Daoy (cell line): ENCODE measurements around the gene ZSWIM7. TPM values are rescaled to one million over a fixed set of nuclear protein-coding genes. Genes with fewer than 3 reads are reported as not detected.

Experiments used
- DNase-seq: peaks from one replicate; pipeline ENCODE4 v3.0.0-alpha.2; 2015; ENCODE audit warnings: low read depth
- total RNA-seq: library from RNA; depleted of rRNA; stranded (reverse); fragments of >200 nt; shearing (Covaris generic); gene quantifications from 2 replicates; pipeline ENCODE4 v1.2.3, GENCODE V29; 2014; rRNA removed

The ZSWIM7 gene
- total RNA-seq, 1 experiment from 2014 or later, result 23.7 TPM

- no peak for DNase-seq
These were observed 68.1 kb downstream of the ZSWIM7 start for GRCh38 chr17:15931394-15931793.

GRCh38 chr17:15930426-15930825 is 69.1 kb downstream of the ZSWIM7 start:
- DNase-seq, result no peak

GRCh38 chr17:15929941-15930340 is 69.6 kb downstream of the ZSWIM7 start:
- no peak for DNase-seq

GRCh38 chr17:15928286-15928785 is 71.2 kb downstream of the ZSWIM7 start:
- no peak for DNase-seq

Other genes with a start within 250 kb of the ZSWIM7 start
- 37.1 and 48.8 TPM in 2 replicates for gene ADORA2B, start 54.6 kb downstream of the ZSWIM7 start, total RNA-seq
- 38.6 and 43.5 TPM in 2 replicates for gene TTC19, start 120 bp upstream of the ZSWIM7 start, total RNA-seq
- gene NCOR1, start 215.8 kb upstream of the ZSWIM7 start, total RNA-seq, result 31.9 and 47.1 TPM in 2 replicates
- gene PIGL, start 217.5 kb upstream of the ZSWIM7 start, total RNA-seq, result 15.6 and 19.9 TPM in 2 replicates